ENCODE measurements around the gene SART3. TPM values are rescaled to one million over a fixed set of nuclear protein-coding genes. Genes with fewer than 3 reads are reported as not detected.
A peak's percentile ranks its signal among the peaks of the same experiment; 100 is the strongest.

The SART3 gene
- total RNA-seq, 1 donor from 2014 or later: 72.6 TPM

DNA sequence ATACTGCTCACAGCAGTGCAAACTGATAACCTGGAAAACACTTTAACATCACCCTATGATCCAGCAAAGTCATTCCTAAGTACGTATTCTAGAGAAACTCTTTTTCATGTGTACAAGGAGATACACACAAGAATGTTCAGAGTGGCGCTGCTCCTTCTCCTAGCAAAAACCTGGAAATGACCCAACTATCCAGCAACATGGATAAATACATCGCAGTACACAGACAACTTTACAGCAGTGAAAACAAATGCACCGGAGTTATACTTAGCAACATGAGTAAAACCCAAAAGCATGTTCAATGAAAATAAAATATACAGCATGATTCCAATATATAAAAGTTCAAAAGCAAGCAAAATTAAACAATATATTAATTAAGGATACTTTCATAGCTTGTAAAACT lies 18.7 kb downstream of the SART3 start:
- H3K36me3 Mint-ChIP-seq (ENCODE audit: unreplicated experiment): no peaks in the 10 kb centered on the region
- no peak overlapping the region for H3K4me3 Mint-ChIP-seq (ENCODE audit: unreplicated experiment)
- H3K27me3 Mint-ChIP-seq (ENCODE audit: unreplicated experiment): no peaks in the 10 kb centered on the region
- no peak for DNase-seq
- H3K9me3 Mint-ChIP-seq (ENCODE audit: unreplicated experiment): no peaks in the 10 kb centered on the region
- no peaks in the 10 kb centered on the region for H3K4me1 Mint-ChIP-seq (ENCODE audit: low read depth, unreplicated experiment)
- H3K27ac Mint-ChIP-seq (ENCODE audit: unreplicated experiment): no peak overlapping the region
- TF ChIP-seq, protein P1, sequence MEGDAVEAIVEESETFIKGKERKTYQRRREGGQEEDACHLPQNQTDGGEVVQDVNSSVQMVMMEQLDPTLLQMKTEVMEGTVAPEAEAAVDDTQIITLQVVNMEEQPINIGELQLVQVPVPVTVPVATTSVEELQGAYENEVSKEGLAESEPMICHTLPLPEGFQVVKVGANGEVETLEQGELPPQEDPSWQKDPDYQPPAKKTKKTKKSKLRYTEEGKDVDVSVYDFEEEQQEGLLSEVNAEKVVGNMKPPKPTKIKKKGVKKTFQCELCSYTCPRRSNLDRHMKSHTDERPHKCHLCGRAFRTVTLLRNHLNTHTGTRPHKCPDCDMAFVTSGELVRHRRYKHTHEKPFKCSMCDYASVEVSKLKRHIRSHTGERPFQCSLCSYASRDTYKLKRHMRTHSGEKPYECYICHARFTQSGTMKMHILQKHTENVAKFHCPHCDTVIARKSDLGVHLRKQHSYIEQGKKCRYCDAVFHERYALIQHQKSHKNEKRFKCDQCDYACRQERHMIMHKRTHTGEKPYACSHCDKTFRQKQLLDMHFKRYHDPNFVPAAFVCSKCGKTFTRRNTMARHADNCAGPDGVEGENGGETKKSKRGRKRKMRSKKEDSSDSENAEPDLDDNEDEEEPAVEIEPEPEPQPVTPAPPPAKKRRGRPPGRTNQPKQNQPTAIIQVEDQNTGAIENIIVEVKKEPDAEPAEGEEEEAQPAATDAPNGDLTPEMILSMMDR (IDR thresholded peaks at IDR 0.05; ENCODE audit: partially characterized antibody, unreplicated experiment): no peak

GRCh38 chr12:108538616-108539195 lies 22.3 kb downstream of the SART3 start:
- no peaks in the 10 kb centered on the region for H3K27me3 Mint-ChIP-seq (ENCODE audit: unreplicated experiment)
- no peak for DNase-seq
- H3K4me3 Mint-ChIP-seq (ENCODE audit: unreplicated experiment): no peak overlapping the region
- no peak overlapping the region for H3K27ac Mint-ChIP-seq (ENCODE audit: unreplicated experiment)
- TF ChIP-seq, protein P1 (IDR thresholded peaks at IDR 0.05; ENCODE audit: partially characterized antibody, unreplicated experiment): no peak
- no peaks in the 10 kb centered on the region for H3K36me3 Mint-ChIP-seq (ENCODE audit: unreplicated experiment)
- H3K9me3 Mint-ChIP-seq (ENCODE audit: unreplicated experiment): no peaks in the 10 kb centered on the region
- H3K4me1 Mint-ChIP-seq (ENCODE audit: low read depth, unreplicated experiment): no peaks in the 10 kb centered on the region

- Mint-ChIP-seq H3K27me3 (ENCODE audit: unreplicated experiment) (no peaks in the 10 kb centered on the region), H3K9me3 (ENCODE audit: unreplicated experiment) (no peaks in the 10 kb centered on the region), H3K27ac (ENCODE audit: unreplicated experiment) (no peak overlapping the region), H3K36me3 (ENCODE audit: unreplicated experiment) (no peaks in the 10 kb centered on the region), H3K4me1 (ENCODE audit: low read depth, unreplicated experiment) (no peaks in the 10 kb centered on the region), H3K4me3 (ENCODE audit: unreplicated experiment) (no peak overlapping the region)
- DNase-seq: no peak
- TF ChIP-seq, protein P1 (IDR thresholded peaks at IDR 0.05; ENCODE audit: partially characterized antibody, unreplicated experiment): no peak
Observed at GRCh38 chr12:108538146-108538545, 22.8 kb downstream of the SART3 start.

DNA sequence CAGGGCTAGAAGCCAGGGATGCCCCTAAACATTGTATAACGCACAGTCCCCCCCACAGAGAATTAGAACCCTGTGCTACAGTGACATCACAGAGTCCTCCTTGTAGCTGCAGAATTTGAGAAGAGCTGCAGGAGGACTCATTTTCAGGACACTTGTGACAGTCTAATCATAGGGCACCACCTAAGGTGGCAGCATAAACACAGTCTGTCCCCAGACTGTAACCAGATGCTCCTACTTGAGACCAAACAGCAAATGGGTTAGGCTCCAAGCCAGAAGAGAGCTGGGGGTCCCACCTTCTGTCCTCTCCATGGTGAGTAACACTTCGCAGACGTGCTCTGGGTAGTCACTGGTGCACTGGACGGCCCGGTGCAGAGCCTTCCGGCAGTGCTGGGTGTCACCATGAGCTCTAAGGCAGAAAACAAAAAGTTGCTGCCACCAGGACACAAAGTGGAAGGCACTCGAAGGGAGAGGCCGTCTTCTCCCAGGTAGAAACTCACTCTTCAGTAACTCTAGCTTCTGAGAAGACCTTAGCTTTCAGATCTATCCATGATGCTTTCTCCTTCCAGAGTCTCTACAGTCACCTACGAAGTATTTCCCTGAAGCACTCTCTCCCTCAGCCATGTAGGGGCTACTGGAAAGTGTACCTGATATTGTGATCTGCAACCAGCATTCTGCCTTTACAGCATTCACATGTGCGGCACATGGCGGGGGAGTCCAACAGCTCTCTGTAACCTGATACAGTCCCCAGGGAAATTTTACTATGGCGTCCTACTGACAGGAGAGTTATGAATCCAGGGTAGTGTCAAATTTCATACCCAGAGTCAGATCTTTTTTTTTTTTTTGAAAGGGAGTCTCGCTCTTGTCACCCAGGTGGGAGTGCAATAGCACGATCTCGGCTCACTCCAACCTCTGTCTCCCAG lies 28.8 kb downstream of the SART3 start:
- Mint-ChIP-seq H3K27ac (ENCODE audit: unreplicated experiment) (peak overlapping the region; percentile 84), H3K9me3 (ENCODE audit: unreplicated experiment) (peaks cover 2% of the 10 kb centered on the region), H3K4me3 (ENCODE audit: unreplicated experiment) (peak overlapping the region; percentile 77)

More for the DNA sequence above, 28.8 kb downstream of the SART3 start:
- DNase-seq: no peak
- Mint-ChIP-seq H3K36me3 (ENCODE audit: unreplicated experiment) (peaks cover 4% of the 10 kb centered on the region), H3K4me1 (ENCODE audit: low read depth, unreplicated experiment) (peaks cover 8% of the 10 kb centered on the region), H3K27me3 (ENCODE audit: unreplicated experiment) (no peaks in the 10 kb centered on the region)
- TF ChIP-seq, protein P1 (IDR thresholded peaks at IDR 0.05; ENCODE audit: partially characterized antibody, unreplicated experiment): no peak

All from glutamatergic neuron (in vitro differentiated cells).